HepG2 (cell line): ENCODE data around the gene ADAT3. TPM values are rescaled to one million over a fixed set of nuclear protein-coding genes. Genes with fewer than 3 reads are reported as not detected.

Experiments used
- AGO2 ChIP-seq: fragments of 200-400 bp; formaldehyde crosslinking; optimal IDR thresholded peaks from 2 replicates; pipeline ENCODE3; 2017; ENCODE audit warnings: mild to moderate bottlenecking, low read depth, low read length, moderate library complexity
- ATAD3A ChIP-seq: sonication (generic); formaldehyde crosslinking; IDR thresholded peaks from 2 replicates; pipeline ENCODE4 v1.4.0; 2020; ENCODE audit warnings: missing genetic modification reagents
- ATF1 ChIP-seq: IDR thresholded peaks from 2 replicates; pipeline ENCODE4 v1.6.1; 2016; ENCODE audit warnings: mild to moderate bottlenecking, control low read depth
- CAMTA2 ChIP-seq: sonication (generic); formaldehyde crosslinking; IDR thresholded peaks from 2 replicates; pipeline ENCODE4 v1.4.0; 2020; ENCODE audit warnings: mild to moderate bottlenecking, missing genetic modification reagents, borderline replicate concordance
- CREBL2 ChIP-seq: sonication (generic); formaldehyde crosslinking; IDR thresholded peaks from 2 replicates; pipeline ENCODE4 v1.8.1; 2023; ENCODE audit warnings: missing genetic modification reagents, mild to moderate bottlenecking, borderline replicate concordance
- ETS1 ChIP-seq: sonication (generic); formaldehyde crosslinking; IDR thresholded peaks from 2 replicates; pipeline ENCODE4 v1.4.0; 2020; ENCODE audit warnings: missing genetic modification reagents
- HOXA5 ChIP-seq: sonication (generic); formaldehyde crosslinking; IDR thresholded peaks from 2 replicates; pipeline ENCODE4 v1.4.0; 2020; ENCODE audit warnings: missing genetic modification reagents
- JUNB ChIP-seq: sonication (generic); formaldehyde crosslinking; IDR thresholded peaks from 2 replicates; pipeline ENCODE4 v1.8.0; 2022; ENCODE audit warnings: missing genetic modification reagents, mild to moderate bottlenecking, borderline replicate concordance
- MED8 ChIP-seq: sonication (generic); formaldehyde crosslinking; IDR thresholded peaks from 2 replicates; pipeline ENCODE4 v1.8.1; 2023; ENCODE audit warnings: mild to moderate bottlenecking, missing genetic modification reagents; ENCODE audit not compliant: insufficient replicate concordance
- MYC ChIP-seq: sonication (generic); formaldehyde crosslinking; IDR thresholded peaks from 2 replicates; pipeline ENCODE4 v1.9.0; 2021; ENCODE audit warnings: missing genetic modification reagents, borderline replicate concordance
- PITX1 ChIP-seq: sonication (generic); formaldehyde crosslinking; IDR thresholded peaks from 2 replicates; pipeline ENCODE4 v1.5.1; 2020; ENCODE audit warnings: mild to moderate bottlenecking, missing genetic modification reagents
- SCMH1 ChIP-seq: sonication (generic); formaldehyde crosslinking; IDR thresholded peaks from 2 replicates; pipeline ENCODE4 v1.9.0; 2021; ENCODE audit warnings: missing genetic modification reagents, mild to moderate bottlenecking, borderline replicate concordance
- SRSF9 ChIP-seq: fragments of 200-400 bp; formaldehyde crosslinking; IDR thresholded peaks from 2 replicates; pipeline ENCODE4 v1.6.1; 2018; ENCODE audit warnings: borderline replicate concordance, mild to moderate bottlenecking, low read depth, low read length; ENCODE audit not compliant: insufficient read depth, poor library complexity, severe bottlenecking
- TSC22D2 ChIP-seq: sonication (generic); formaldehyde crosslinking; IDR thresholded peaks from 2 replicates; pipeline ENCODE4 v1.5.1; 2020; ENCODE audit warnings: missing genetic modification reagents, mild to moderate bottlenecking, borderline replicate concordance
- ZBTB25 ChIP-seq: IDR thresholded peaks from 2 replicates; pipeline ENCODE4 v1.6.1; 2018; ENCODE audit warnings: missing genetic modification reagents
- ZEB1 ChIP-seq: IDR thresholded peaks from 2 replicates; pipeline ENCODE4 v1.6.1; 2012; ENCODE audit warnings: mild to moderate bottlenecking, low read depth, inconsistent platforms; ENCODE audit not compliant: insufficient replicate concordance
- ZKSCAN1 ChIP-seq: fragments of 150-350 bp; IDR thresholded peaks from 2 replicates; pipeline ENCODE4 v1.6.1; 2014; ENCODE audit warnings: low read length
- ZNF263 ChIP-seq: sonication (generic); formaldehyde crosslinking; IDR thresholded peaks from 2 replicates; pipeline ENCODE4 v1.4.0; 2020; ENCODE audit warnings: missing genetic modification reagents
- ZNF275 ChIP-seq: sonication (generic); formaldehyde crosslinking; IDR thresholded peaks from 2 replicates; pipeline ENCODE4 v1.8.0; 2022; ENCODE audit warnings: missing genetic modification reagents, mild to moderate bottlenecking, inconsistent platforms, borderline replicate concordance
- ZNF484 ChIP-seq: sonication (generic); formaldehyde crosslinking; IDR thresholded peaks from 2 replicates; pipeline ENCODE4 v1.5.1; 2020; ENCODE audit warnings: mild to moderate bottlenecking, low read depth, missing genetic modification reagents, borderline replicate concordance
- ZNF605 ChIP-seq: sonication (generic); formaldehyde crosslinking; IDR thresholded peaks from 2 replicates; pipeline ENCODE4 v1.8.0; 2022; ENCODE audit warnings: mild to moderate bottlenecking, missing genetic modification reagents
- ZNF660 ChIP-seq: sonication (generic); formaldehyde crosslinking; IDR thresholded peaks from 2 replicates; pipeline ENCODE4 v1.5.1; 2020; ENCODE audit warnings: mild to moderate bottlenecking, low read depth, missing genetic modification reagents, borderline replicate concordance
- ZNF781 ChIP-seq: sonication (generic); formaldehyde crosslinking; IDR thresholded peaks from 2 replicates; pipeline ENCODE4 v1.5.1; 2020; ENCODE audit warnings: borderline replicate concordance, mild to moderate bottlenecking, missing genetic modification reagents; ENCODE audit errors: not compliant biosample characterization
- ZNF816 ChIP-seq: sonication (generic); formaldehyde crosslinking; IDR thresholded peaks from 2 replicates; pipeline ENCODE4 v1.8.0; 2022; ENCODE audit warnings: missing genetic modification reagents, mild to moderate bottlenecking, borderline replicate concordance
- ZUFSP ChIP-seq: sonication (generic); formaldehyde crosslinking; IDR thresholded peaks from 2 replicates; pipeline ENCODE4 v1.9.0; 2021; ENCODE audit warnings: missing genetic modification reagents, mild to moderate bottlenecking, borderline replicate concordance
- polyA plus RNA-seq, 8 experiments: library from polyadenylated mRNA; depleted of rRNA in 3 of 8; stranded (reverse) in 7 of 8; unstranded in 1 of 8; fragments of >200 nt; fragmentation: Illumina TruSeq in 4 of 8; extraction: Trizol in 4 of 8; gene quantifications; 2 replicates each; pipeline versions ENCODE4 v1.2.1 to v1.2.3, GENCODE V29; 2011 to 2016; ENCODE audit warnings: low read depth in 4 of 8, missing spikeins in 1 of 8, mixed read lengths in 1 of 8; ENCODE audit not compliant: insufficient read depth in 1 of 8
- total RNA-seq, 5 experiments: library from RNA; depleted of rRNA; stranded (reverse); fragments of >200 nt; fragmentation: Illumina TruSeq; extraction: Trizol; gene quantifications; 2 replicates each; pipeline ENCODE4 v1.2.3, GENCODE V29; 2016; ENCODE audit warnings: low read depth in 1 of 5

The ADAT3 gene
- total and polyA plus RNA-seq, 2 of the 13 experiments (the other 11 are each of a cell fraction or from before 2014, with no cell fraction given): 0.95 to 3.5 TPM

- no peak for TF ChIP-seq ZNF275 (CRISPR knock-in tag)
- no peak for TF ChIP-seq CAMTA2 (CRISPR knock-in tag)
- TF ChIP-seq ATAD3A (CRISPR knock-in tag): no peak
- TF ChIP-seq ZNF816 (CRISPR knock-in tag): no peak
- no peak for TF ChIP-seq MED8
- no peak for TF ChIP-seq ZKSCAN1
- peak; percentile 88 for TF ChIP-seq AGO2
- TF ChIP-seq SRSF9: no peak
- TF ChIP-seq ZNF605 (CRISPR knock-in tag): peak; percentile 83
- TF ChIP-seq ZEB1: no peak
- no peak for TF ChIP-seq ZUFSP (CRISPR knock-in tag)
- no peak for TF ChIP-seq ZNF660 (CRISPR knock-in tag)
- no peak for TF ChIP-seq JUNB (CRISPR knock-in tag)
- no peak for TF ChIP-seq ZNF263 (CRISPR knock-in tag)
- no peak for TF ChIP-seq ZNF484 (CRISPR knock-in tag)
- TF ChIP-seq TSC22D2 (CRISPR knock-in tag): no peak
- TF ChIP-seq HOXA5 (CRISPR knock-in tag): no peak
- no peak for TF ChIP-seq ZNF781 (CRISPR knock-in tag)
- TF ChIP-seq PITX1 (CRISPR knock-in tag): peak; percentile 4; the same call in 1 of the 2 replicates
- no peak for TF ChIP-seq ETS1 (CRISPR knock-in tag)
- TF ChIP-seq ATF1 (CRISPR knock-in tag): no peak
- no peak for TF ChIP-seq ZBTB25 (CRISPR knock-in tag)
- TF ChIP-seq CREBL2: no peak
- peak; percentile 14; the same call in 1 of the 2 replicates for TF ChIP-seq MYC (CRISPR knock-in tag)
- no peak for TF ChIP-seq SCMH1
Observed at GRCh38 chr19:1864480-1865171, 40.6 kb upstream of the ADAT3 start (continued).
